Body of pancreas (tissue), 4 donors: ENCODE results near the gene DENND1A. TPM values are rescaled to one million over a fixed set of nuclear protein-coding genes. Genes with fewer than 3 reads are reported as not detected.

Source experiments
- ATAC-seq: fragments of 150-250 bp; one replicate; pipeline ENCODE4 v1.9.1; 2016
- DNase-seq, 4 donors: peaks; one replicate each; pipeline ENCODE4 v3.0.0-alpha.2; 2019
- H3K27ac ChIP-seq, 4 donors: fragments of 200-600 bp; sonication (generic); 1 replicate in 3 of 4; 2 replicates in 1 of 4; pipeline versions ENCODE4 v1.5.1 to v1.6.1; 2016 to 2019; ENCODE audit warnings: mild to moderate bottlenecking in 1 of 4, mixed read lengths in 1 of 4, moderate library complexity in 1 of 4
- H3K27me3 ChIP-seq, 2 donors: fragments of 200-600 bp; sonication (generic); one replicate each; pipeline ENCODE4 v1.6.0; 2016; ENCODE audit warnings: mild to moderate bottlenecking in 1 of 2
- H3K36me3 ChIP-seq, 2 donors: fragments of 200-600 bp; sonication (generic); replicated peaks in 1 of 2; 2 replicates each; pipeline ENCODE4 v1.5.1; 2016; ENCODE audit warnings: low read depth in 2 of 2; ENCODE audit not compliant: insufficient read depth in 1 of 2
- H3K4me1 ChIP-seq: fragments of 200-600 bp; sonication (generic); one replicate; pipeline ENCODE4 v1.6.0; 2016
- H3K4me3 ChIP-seq, 2 donors: fragments of 200-600 bp; sonication (generic); 1 replicate in 1 of 2; 2 replicates in 1 of 2; pipeline ENCODE4 v1.5.1; 2016 to 2019
- H3K9me3 ChIP-seq, 3 donors: fragments of 200-600 bp; sonication (generic); 1 replicate in 2 of 3; 2 replicates in 1 of 3; pipeline ENCODE4 v1.5.1; 2016
- POLR2A ChIP-seq, 3 donors: fragments of 450-650 bp; IDR thresholded peaks; one replicate each; pipeline ENCODE4 v1.6.1; 2016; ENCODE audit warnings: antibody characterized with exemption in 3 of 3, mild to moderate bottlenecking in 2 of 3
- WGBS, 2 donors: methylation state at CpG; one replicate each; pipeline ENCODE4 v1.1.5; 2017; 5-methylcytosine and 5-hydroxymethylcytosine counted together
- intact Hi-C: fragments of 100-400 bp; cut with DNase I; formaldehyde crosslinking; loops from one replicate; pipeline ENCODE4 v1.15.1; 2023
- total RNA-seq, 2 donors: library from RNA; depleted of rRNA; stranded (reverse); fragments of >200 nt; gene quantifications; one replicate each; pipeline ENCODE4 v1.1.0, GENCODE V29; 2016
- TF ChIP-seq, protein P1 (sequence below), 7 experiments: fragments of 450-650 bp in 4 of 7; fragments of 200-600 bp in 3 of 7; sonication (generic) in 3 of 7; IDR thresholded peaks; one replicate each; pipeline ENCODE4 v1.5.1; 2016 to 2019; ENCODE audit warnings: antibody characterized with exemption in 7 of 7

Gene DENND1A
- total RNA-seq, 2 donors from 2014 or later: 7.6 to 8.6 TPM

DNA sequence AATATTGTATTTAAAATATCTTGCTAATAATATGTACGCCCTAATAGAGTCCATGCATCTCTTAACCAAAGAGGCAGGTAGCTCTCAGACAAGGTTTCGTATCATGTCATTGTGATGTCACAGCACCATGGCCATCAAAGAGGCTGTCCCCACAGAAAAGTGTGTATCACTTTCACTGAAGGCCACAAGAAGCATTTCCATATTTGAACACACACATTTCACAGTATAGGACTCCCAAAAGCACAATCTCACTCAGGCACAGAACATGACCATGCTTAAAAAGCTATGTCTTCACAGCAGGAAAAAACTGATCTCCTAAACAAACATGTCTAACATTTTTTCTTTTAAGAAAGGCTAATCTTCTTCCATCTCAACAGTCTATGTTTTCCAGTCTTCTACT, 133.8 kb downstream of the DENND1A start:
- DNase-seq (no peak), ATAC-seq (no peak)
- Histone ChIP-seq H3K36me3 (no peaks in the 10 kb centered on the region), H3K9me3 (no peaks in the 10 kb centered on the region), H3K27me3 (no peaks in the 10 kb centered on the region), H3K4me1 (peaks cover 10% of the 10 kb centered on the region), H3K27ac (no peak overlapping the region), H3K4me3 (no peak overlapping the region)
- intact Hi-C loops: no loop called here
- TF ChIP-seq, protein P1, sequence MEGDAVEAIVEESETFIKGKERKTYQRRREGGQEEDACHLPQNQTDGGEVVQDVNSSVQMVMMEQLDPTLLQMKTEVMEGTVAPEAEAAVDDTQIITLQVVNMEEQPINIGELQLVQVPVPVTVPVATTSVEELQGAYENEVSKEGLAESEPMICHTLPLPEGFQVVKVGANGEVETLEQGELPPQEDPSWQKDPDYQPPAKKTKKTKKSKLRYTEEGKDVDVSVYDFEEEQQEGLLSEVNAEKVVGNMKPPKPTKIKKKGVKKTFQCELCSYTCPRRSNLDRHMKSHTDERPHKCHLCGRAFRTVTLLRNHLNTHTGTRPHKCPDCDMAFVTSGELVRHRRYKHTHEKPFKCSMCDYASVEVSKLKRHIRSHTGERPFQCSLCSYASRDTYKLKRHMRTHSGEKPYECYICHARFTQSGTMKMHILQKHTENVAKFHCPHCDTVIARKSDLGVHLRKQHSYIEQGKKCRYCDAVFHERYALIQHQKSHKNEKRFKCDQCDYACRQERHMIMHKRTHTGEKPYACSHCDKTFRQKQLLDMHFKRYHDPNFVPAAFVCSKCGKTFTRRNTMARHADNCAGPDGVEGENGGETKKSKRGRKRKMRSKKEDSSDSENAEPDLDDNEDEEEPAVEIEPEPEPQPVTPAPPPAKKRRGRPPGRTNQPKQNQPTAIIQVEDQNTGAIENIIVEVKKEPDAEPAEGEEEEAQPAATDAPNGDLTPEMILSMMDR (IDR thresholded peaks at IDR 0.05): no peak
- TF ChIP-seq POLR2A (IDR thresholded peaks at IDR 0.05): no peak
- WGBS, 2 donors: 95 to 96% methylated on average over 2 of the region's 2 CpGs

DNA sequence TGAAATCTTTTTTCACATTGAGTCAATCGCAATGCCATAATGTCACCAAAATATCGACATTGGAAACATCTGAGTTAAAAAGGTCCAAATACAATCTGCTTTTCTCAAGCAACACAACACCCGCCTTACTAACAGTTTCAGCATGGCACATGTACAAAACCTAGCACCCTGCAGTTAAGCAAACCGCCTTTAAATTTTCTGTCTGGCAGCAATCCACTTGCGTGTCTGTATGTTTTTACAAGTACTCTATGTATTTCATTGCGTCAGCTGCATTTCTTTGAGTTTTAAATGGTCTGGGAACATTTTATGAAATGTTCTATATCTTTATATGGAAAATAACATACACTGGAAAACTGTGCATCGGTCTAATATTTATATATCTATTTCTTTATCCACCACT, 134.6 kb downstream of the DENND1A start:
- Histone ChIP-seq H3K27me3 (no peaks in the 10 kb centered on the region), H3K4me1 (peaks cover 10% of the 10 kb centered on the region), H3K4me3 (no peak overlapping the region), H3K27ac (no peak overlapping the region), H3K9me3 (no peaks in the 10 kb centered on the region), H3K36me3 (no peaks in the 10 kb centered on the region)
- intact Hi-C loops: no loop called here
- no peak for DNase-seq
- 95 to 97% methylated on average over 7 of the region's 7 CpGs for WGBS, 2 donors
- TF ChIP-seq, protein P1 (IDR thresholded peaks at IDR 0.05): no peak
- no peak for TF ChIP-seq POLR2A (IDR thresholded peaks at IDR 0.05)
- ATAC-seq: no peak

DNA sequence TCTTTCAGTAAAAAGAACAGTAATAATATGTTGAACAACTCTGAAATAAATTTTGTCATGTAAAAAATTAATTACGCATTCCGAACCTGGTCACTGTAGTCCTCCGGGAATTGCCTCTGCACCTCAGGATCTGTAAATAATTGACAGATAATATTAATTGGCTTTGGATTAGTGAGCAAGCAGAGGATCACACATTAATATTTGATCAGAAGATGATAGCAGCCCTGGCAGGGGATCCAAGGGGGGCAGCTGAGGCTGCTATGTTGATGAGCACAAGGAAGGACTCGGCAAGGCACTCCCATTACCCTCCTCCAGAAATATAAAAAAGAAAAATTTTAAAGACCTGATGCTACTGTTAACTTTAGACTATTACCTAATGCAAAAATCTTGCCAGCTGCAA, 137.4 kb downstream of the DENND1A start:
- intact Hi-C loops: no loop called here
- ATAC-seq (no peak), DNase-seq (no peak)
- H3K4me3 ChIP-seq: no peak overlapping the region
- 65 to 79% methylated on average over 4 of the region's 4 CpGs for WGBS, 2 donors
- H3K27me3 ChIP-seq: no peaks in the 10 kb centered on the region
- no peaks in the 10 kb centered on the region for H3K9me3 ChIP-seq
- H3K4me1 ChIP-seq: peaks cover 10% of the 10 kb centered on the region
- no peak for TF ChIP-seq POLR2A (IDR thresholded peaks at IDR 0.05)
- TF ChIP-seq, protein P1 (IDR thresholded peaks at IDR 0.05): no peak
- H3K36me3 ChIP-seq: no peaks in the 10 kb centered on the region
- no peak overlapping the region for H3K27ac ChIP-seq

DNA sequence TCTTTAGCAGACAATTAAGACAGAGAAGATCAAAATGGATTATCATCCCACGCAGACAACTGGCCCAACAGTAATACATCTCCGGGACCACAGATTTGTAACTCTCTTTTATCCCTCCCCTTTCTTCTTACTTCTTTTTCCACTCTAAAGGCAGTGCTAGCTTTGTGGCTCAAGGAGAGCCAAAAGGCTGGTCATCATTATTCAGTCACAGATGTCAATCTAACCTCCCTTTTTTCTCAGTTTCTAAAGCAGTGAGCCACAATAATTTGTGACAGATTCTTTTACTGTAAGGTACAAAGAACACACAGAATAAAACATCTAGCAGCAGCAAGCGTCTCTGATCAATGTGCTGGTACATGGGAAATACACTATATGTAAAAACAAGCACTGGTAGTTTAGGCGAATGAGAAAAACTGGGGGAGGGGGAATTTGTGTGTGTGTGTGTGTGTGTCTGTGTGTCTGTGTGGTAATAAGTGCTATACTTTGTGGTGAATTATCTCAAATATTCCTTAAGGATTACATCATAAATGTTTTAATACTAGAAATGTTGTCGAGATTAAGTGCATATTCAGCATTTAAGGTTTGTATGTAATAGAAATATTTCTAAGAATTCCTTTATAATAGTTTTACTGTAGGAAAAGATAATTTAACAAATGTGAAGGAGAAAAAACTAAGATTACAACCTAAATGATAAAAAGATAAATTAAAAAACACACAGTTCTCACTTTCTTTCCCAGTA, 140.2 kb downstream of the DENND1A start:
- DNase-seq (no peak), ATAC-seq (no peak)
- Histone ChIP-seq H3K27me3 (no peaks in the 10 kb centered on the region), H3K27ac (no peak overlapping the region), H3K4me3 (no peak overlapping the region), H3K36me3 (no peaks in the 10 kb centered on the region), H3K9me3 (no peaks in the 10 kb centered on the region), H3K4me1 (peaks cover 10% of the 10 kb centered on the region)
- intact Hi-C loops: no loop called here
- TF ChIP-seq POLR2A (IDR thresholded peaks at IDR 0.05): no peak
- TF ChIP-seq, protein P1 (IDR thresholded peaks at IDR 0.05): no peak
- 91 to 94% methylated on average over 5 of the region's 5 CpGs for WGBS, 2 donors

DNA sequence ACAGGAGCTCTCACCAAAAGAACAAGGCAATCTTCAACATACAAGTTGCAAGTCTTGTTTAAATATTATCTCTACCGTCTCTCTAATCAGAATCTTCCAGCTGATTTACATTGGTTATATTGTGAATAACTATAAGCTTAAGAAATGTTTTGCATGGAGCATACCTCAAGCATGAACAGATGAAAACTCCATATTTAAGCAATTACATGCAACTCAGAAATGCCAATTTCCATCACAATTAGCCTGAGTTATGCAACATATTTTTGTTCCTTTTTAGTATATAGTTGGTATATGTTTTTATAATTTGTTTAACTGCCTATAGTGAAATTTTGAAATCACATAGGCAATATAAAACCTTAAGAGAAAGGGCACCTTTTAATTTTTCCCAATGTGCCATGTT, 142.5 kb downstream of the DENND1A start:
- Histone ChIP-seq H3K9me3 (no peaks in the 10 kb centered on the region), H3K4me3 (no peak overlapping the region), H3K36me3 (no peaks in the 10 kb centered on the region), H3K27ac (no peak overlapping the region), H3K27me3 (no peaks in the 10 kb centered on the region), H3K4me1 (peaks cover 5% of the 10 kb centered on the region)
- DNase-seq (no peak), ATAC-seq (no peak)
- intact Hi-C loops: no loop called here
- TF ChIP-seq, protein P1 (IDR thresholded peaks at IDR 0.05): no peak
- no peak for TF ChIP-seq POLR2A (IDR thresholded peaks at IDR 0.05)
- WGBS, 2 donors: 64 to 74% methylated on average over 1 of the region's 1 CpG
